ENCODE results near the gene RMP24.

DNA sequence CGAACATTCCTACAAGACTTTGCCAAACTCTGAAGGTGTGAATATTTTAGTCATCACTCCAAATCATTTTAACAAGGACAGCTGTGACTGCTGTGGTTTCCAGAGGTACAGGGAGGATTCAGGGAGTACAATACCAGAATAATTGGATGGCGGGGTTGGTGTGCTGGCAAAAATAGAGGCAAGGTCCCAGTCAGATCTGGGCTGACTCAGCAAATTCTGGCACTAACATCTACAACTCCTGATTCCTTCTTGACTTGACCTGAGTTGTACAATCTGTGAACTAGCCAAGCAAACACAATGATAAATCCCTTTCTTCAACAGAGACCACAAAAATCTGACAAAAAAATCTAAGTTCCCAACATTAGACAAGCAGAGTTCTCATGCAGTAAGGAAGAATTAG is 40.4 kb downstream of the RMP24 start:
- TF ChIP-seq, protein P1, sequence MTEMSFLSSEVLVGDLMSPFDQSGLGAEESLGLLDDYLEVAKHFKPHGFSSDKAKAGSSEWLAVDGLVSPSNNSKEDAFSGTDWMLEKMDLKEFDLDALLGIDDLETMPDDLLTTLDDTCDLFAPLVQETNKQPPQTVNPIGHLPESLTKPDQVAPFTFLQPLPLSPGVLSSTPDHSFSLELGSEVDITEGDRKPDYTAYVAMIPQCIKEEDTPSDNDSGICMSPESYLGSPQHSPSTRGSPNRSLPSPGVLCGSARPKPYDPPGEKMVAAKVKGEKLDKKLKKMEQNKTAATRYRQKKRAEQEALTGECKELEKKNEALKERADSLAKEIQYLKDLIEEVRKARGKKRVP (CRISPR knock-in tag; IDR thresholded peaks at IDR 0.05), result no peak
- TF ChIP-seq, protein P2, sequence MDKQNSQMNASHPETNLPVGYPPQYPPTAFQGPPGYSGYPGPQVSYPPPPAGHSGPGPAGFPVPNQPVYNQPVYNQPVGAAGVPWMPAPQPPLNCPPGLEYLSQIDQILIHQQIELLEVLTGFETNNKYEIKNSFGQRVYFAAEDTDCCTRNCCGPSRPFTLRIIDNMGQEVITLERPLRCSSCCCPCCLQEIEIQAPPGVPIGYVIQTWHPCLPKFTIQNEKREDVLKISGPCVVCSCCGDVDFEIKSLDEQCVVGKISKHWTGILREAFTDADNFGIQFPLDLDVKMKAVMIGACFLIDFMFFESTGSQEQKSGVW (CRISPR knock-in tag; IDR thresholded peaks at IDR 0.05; ENCODE audit: borderline replicate concordance), result no peak
- TF ChIP-seq EP300 (IDR thresholded peaks at IDR 0.05; ENCODE audit: low read depth in 2 of 2, low read length in 2 of 2) (no peak), EP300 (CRISPR knock-in tag; IDR thresholded peaks at IDR 0.05; ENCODE audit: borderline replicate concordance) (no peak), ZNF788 (CRISPR knock-in tag; IDR thresholded peaks at IDR 0.05; ENCODE audit: borderline replicate concordance) (no peak)
- TF ChIP-seq, protein P3, sequence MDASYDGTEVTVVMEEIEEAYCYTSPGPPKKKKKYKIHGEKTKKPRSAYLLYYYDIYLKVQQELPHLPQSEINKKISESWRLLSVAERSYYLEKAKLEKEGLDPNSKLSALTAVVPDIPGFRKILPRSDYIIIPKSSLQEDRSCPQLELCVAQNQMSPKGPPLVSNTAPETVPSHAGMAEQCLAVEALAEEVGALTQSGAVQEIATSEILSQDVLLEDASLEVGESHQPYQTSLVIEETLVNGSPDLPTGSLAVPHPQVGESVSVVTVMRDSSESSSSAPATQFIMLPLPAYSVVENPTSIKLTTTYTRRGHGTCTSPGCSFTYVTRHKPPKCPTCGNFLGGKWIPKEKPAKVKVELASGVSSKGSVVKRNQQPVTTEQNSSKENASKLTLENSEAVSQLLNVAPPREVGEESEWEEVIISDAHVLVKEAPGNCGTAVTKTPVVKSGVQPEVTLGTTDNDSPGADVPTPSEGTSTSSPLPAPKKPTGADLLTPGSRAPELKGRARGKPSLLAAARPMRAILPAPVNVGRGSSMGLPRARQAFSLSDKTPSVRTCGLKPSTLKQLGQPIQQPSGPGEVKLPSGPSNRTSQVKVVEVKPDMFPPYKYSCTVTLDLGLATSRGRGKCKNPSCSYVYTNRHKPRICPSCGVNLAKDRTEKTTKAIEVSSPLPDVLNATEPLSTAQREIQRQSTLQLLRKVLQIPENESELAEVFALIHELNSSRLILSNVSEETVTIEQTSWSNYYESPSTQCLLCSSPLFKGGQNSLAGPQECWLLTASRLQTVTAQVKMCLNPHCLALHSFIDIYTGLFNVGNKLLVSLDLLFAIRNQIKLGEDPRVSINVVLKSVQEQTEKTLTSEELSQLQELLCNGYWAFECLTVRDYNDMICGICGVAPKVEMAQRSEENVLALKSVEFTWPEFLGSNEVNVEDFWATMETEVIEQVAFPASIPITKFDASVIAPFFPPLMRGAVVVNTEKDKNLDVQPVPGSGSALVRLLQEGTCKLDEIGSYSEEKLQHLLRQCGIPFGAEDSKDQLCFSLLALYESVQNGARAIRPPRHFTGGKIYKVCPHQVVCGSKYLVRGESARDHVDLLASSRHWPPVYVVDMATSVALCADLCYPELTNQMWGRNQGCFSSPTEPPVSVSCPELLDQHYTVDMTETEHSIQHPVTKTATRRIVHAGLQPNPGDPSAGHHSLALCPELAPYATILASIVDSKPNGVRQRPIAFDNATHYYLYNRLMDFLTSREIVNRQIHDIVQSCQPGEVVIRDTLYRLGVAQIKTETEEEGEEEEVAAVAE (CRISPR knock-in tag; IDR thresholded peaks at IDR 0.05; ENCODE audit: borderline replicate concordance), result no peak
